Kidney (tissue), 22 donors: ENCODE measurements around the gene MAP3K14. TPM values are rescaled to one million over a fixed set of nuclear protein-coding genes. Genes with fewer than 3 reads are reported as not detected.
A peak's percentile ranks its signal among the peaks of the same experiment; 100 is the strongest.

Experiments used
- DNase-seq, 5 donors: peaks; one replicate each; pipeline ENCODE4 v3.0.0-alpha.2; 2013 to 2020
- FAIRE-seq: peaks from 2 replicates; lab custom pipeline; 2012; peaks lifted over from hg19 to GRCh38; lab: Jason Lieb, UNC
- H3K27ac ChIP-seq, 2 donors: one replicate each; pipeline ENCODE4 v1.7.0; 2013; ENCODE audit warnings: low read depth in 2 of 2, low read length in 2 of 2, inconsistent platforms in 1 of 2
- H3K27me3 ChIP-seq: one replicate; pipeline ENCODE4 v1.7.1; 2013; ENCODE audit warnings: low read length, inconsistent platforms; ENCODE audit not compliant: control insufficient read depth, insufficient read depth
- H3K36me3 ChIP-seq, 3 donors: one replicate each; pipeline versions ENCODE4 v1.7.0 to v1.7.1; 2013; ENCODE audit warnings: low read length in 3 of 3, control low read depth in 1 of 3, inconsistent platforms in 1 of 3; ENCODE audit not compliant: insufficient read depth in 3 of 3, control insufficient read depth in 2 of 3
- H3K4me1 ChIP-seq, 3 donors: one replicate each; pipeline versions ENCODE4 v1.7.0 to v1.7.1; 2013; ENCODE audit warnings: low read length in 3 of 3, inconsistent platforms in 1 of 3, low read depth in 1 of 3; ENCODE audit not compliant: control insufficient read depth in 2 of 3, insufficient read depth in 2 of 3
- H3K4me3 ChIP-seq, 3 donors: one replicate each; pipeline versions ENCODE4 v1.7.0 to v1.8.1; 2013; ENCODE audit warnings: low read length in 3 of 3, control low read depth in 1 of 3, inconsistent platforms in 1 of 3
- H3K9ac ChIP-seq, 3 donors: one replicate each; pipeline versions ENCODE4 v1.7.0 to v1.7.1; 2013; ENCODE audit warnings: low read length in 3 of 3, control low read depth in 1 of 3, inconsistent platforms in 1 of 3
- H3K9me3 ChIP-seq, 3 donors: one replicate each; pipeline versions ENCODE4 v1.7.0 to v1.7.1; 2013; ENCODE audit warnings: low read length in 3 of 3, control low read depth in 1 of 3, inconsistent platforms in 1 of 3; ENCODE audit not compliant: control insufficient read depth in 2 of 3, insufficient read depth in 1 of 3
- CTCF ChIP-seq: IDR thresholded peaks from 3 replicates; pipeline ENCODE4 v1.5.1; 2012; ENCODE audit warnings: mild to moderate bottlenecking, moderate library complexity, borderline replicate concordance; ENCODE audit not compliant: insufficient read depth; ENCODE audit errors: extremely low read depth
- intact Hi-C: fragments of 100-400 bp; cut with DNase I; formaldehyde crosslinking; loops from one replicate; pipeline ENCODE4 v1.11.1; 2022
- long read RNA-seq, 10 donors: library from polyadenylated mRNA in 1 of 10; unstranded in 1 of 10; transcript quantifications; one replicate each; pipeline ENCODE4 v2.0.0 and lab custom pipeline, GENCODE V29; 2021 to 2026
- polyA plus RNA-seq: library from polyadenylated mRNA; stranded (reverse); fragments of 350-450 nt; fragmentation: Illumina TruSeq; extraction: RNeasy Lipid Tissue Mini Kit (QIAGEN cat#74804); gene quantifications from one replicate; pipeline ENCODE4 v1.2.3, GENCODE V29; 2014; ENCODE audit warnings: low read depth, low replicate concordance; ENCODE audit not compliant: insufficient read depth
- total RNA-seq: library from RNA; stranded (reverse); fragmentation: NEBNext Ultra II Directional; extraction: Animal tissue kit (Norgen Biotek cat#: 25700); gene quantifications from one replicate; pipeline ENCODE4 v1.2.1, GENCODE V29; 2021
- donor health status: control.
- donor health status: control.
- donor health status: control.
- donor health status: control.
- donor health status: control.
- donor health status: DM: yes; HTN: yes; CAD: no.
- donor health status: Normal renal cell carcinoma (clear cell type).

Gene MAP3K14
- total RNA-seq = 24.5 TPM
- 7.6 TPM for polyA plus RNA-seq
- long read RNA-seq, donor 1 = 0 reads
- long read RNA-seq, donor 2 = 0 reads
- long read RNA-seq, donor 3, full-length matches to known transcripts = 1 of 1 reads
- long read RNA-seq, donor 3, partial matches to known transcripts = 0 of 1 reads
- long read RNA-seq, donor 3, other reads (novel, unspliced or antisense) = 0 of 1 reads
- long read RNA-seq, donor 4 = 0 reads
- long read RNA-seq, donor 5 = 0 reads
- long read RNA-seq, donor 6 = 0 reads
- long read RNA-seq, donor 7, full-length matches to known transcripts = 8 of 26 reads
- long read RNA-seq, donor 7, partial matches to known transcripts = 12 of 26 reads
- long read RNA-seq, donor 7, other reads (novel, unspliced or antisense) = 6 of 26 reads
- long read RNA-seq, donor 8 = 0 reads
- long read RNA-seq, donor 9 = 0 reads
- long read RNA-seq, donor 10, full-length matches to known transcripts = 2 of 2 reads
- long read RNA-seq, donor 10, partial matches to known transcripts = 0 of 2 reads
- long read RNA-seq, donor 10, other reads (novel, unspliced or antisense) = 0 of 2 reads

DNA sequence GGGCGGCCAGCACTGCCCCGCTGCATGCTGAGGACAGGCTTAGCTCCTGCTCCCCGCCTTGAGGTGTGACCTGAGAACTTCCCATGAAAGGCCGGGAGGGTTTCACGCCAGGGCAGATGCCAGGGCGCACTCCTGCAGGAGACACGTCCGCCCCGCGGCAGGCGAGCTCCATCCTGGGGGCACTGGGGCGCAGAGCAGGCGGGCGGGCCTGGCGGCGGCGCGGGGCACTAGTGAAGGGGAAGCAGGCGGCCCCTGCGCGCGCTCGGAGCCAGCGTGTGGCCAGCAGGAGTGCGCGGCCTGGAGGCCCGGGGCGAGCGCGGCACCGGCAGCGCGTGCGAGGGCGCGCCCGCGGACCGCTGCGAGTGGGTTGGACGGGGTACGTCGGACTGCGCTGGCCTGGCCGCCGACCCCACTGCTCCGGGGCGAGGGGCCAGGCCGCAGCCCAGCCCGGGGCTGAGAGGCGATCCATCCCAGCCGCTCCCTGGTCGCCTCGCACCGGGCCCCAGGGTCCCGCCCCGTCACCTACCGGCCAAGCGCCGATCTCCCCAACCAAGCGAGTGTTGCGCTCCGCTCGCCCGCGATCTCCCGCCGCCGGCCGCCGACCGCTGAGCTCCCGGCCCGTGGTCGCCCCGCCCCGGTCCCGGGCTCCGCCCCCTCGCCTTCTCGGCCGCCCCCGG, at the start of gene MAP3K14:
MAP3K14 (minus strand) TSS at position 587 of the 677 bp plus-strand sequence. CDS start 26,275 bp downstream, outside the sequence.
- DNase-seq (peak; percentile 80 to 94 (median 91)), FAIRE-seq (no peak)
- Histone ChIP-seq H3K9ac (peak within 1 kb of the TSS; percentile 48 to 90 (median 67)), H3K36me3 (no peaks in the 10 kb centered on the region), H3K4me1 (peaks cover 0 to 43% (median 35%) of the 10 kb centered on the region in 3 donors), H3K4me3 (peak within 1 kb of the TSS; percentile 68 to 84 (median 84)), H3K27me3 (no peaks in the 10 kb centered on the region), H3K27ac (peak within 1 kb of the TSS; percentile 90 to 95), H3K9me3 (no peaks in the 10 kb centered on the region)
- TF ChIP-seq CTCF = peak; percentile 5
- intact Hi-C loops = no loop called here

DNA sequence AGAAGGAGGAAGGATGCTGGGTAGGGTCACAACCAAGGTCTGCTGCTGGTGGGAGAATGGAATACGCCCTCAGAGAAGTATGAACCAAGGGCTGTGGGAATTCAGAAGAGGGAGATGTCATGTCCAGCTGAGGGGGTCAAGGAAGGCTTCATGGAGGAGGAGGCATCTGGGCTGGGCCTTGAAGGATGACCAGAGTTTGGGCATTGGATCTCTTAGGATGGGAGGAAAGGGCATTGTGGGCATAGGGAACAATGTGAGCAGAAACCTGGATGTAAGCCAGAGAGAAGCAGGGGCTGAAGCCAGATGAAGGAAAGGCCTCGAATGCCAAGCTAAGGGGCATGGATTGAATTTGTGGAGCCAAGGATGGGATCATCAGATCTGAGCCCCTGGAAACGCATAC, 49.2 kb upstream of the MAP3K14 start:
- DNase-seq (no peak), FAIRE-seq (no peak)
- peaks cover 0 to 1% (median 0%) of the 10 kb centered on the region in 3 donors for H3K4me1 ChIP-seq

More for the DNA sequence above, 49.2 kb upstream of the MAP3K14 start:
- TF ChIP-seq CTCF = no peak
- H3K4me3 ChIP-seq = no peak overlapping the region
- intact Hi-C loops = no loop called here
- no peaks in the 10 kb centered on the region for H3K27me3 ChIP-seq
- no peak overlapping the region for H3K27ac ChIP-seq
- no peaks in the 10 kb centered on the region for H3K36me3 ChIP-seq
- H3K9ac ChIP-seq = no peak overlapping the region
- H3K9me3 ChIP-seq = no peaks in the 10 kb centered on the region
